GM12872 (cell line): ENCODE results near the gene GARIN3.

Experiments used
- TF ChIP-seq, protein P1 (sequence below): IDR thresholded peaks from 3 replicates; pipeline ENCODE4 v1.5.1; 2011; ENCODE audit warnings: low read depth, mild to moderate bottlenecking, low read length, moderate library complexity; ENCODE audit not compliant: insufficient read depth

The GARIN3 gene

DNA sequence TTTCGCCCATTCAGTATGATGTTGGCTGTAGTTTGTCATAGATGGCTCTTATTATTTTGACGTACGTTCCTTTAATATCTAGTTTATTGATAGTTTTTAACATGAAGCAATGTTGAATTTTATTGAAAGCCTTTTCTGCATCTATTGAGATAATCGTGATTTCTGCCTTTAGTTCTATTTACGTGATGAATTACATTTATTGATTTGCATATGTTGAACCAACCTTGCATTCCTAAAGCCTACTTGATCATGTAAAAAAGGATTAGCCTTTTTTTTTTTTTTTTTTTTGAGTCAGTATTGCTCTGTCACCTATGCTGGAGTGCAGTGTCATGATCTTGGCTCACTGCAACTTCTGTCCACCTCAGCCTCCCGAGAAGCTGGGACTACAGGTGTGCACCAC, 39.6 kb upstream of the GARIN3 start:
- TF ChIP-seq, protein P1, sequence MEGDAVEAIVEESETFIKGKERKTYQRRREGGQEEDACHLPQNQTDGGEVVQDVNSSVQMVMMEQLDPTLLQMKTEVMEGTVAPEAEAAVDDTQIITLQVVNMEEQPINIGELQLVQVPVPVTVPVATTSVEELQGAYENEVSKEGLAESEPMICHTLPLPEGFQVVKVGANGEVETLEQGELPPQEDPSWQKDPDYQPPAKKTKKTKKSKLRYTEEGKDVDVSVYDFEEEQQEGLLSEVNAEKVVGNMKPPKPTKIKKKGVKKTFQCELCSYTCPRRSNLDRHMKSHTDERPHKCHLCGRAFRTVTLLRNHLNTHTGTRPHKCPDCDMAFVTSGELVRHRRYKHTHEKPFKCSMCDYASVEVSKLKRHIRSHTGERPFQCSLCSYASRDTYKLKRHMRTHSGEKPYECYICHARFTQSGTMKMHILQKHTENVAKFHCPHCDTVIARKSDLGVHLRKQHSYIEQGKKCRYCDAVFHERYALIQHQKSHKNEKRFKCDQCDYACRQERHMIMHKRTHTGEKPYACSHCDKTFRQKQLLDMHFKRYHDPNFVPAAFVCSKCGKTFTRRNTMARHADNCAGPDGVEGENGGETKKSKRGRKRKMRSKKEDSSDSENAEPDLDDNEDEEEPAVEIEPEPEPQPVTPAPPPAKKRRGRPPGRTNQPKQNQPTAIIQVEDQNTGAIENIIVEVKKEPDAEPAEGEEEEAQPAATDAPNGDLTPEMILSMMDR: no peak

DNA sequence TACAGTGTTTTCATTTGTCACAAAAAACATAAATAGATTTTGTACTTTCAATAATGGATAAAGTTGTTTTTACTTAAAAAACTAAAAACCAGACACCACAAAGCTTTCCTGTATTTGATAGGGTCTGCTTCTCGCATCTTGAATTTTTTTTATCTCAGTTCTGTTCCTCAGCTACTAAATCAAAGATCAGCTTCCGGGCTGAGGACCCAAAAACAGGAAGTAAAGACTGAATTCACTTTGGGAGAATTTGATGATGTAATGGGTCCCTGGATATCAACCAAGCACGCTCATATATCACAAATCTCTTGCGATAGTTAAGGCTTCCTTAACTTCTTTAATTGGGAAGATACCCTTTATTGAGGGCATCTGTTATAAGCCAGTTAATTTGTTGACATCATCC, 38.7 kb upstream of the GARIN3 start:
- TF ChIP-seq, protein P1: no peak

DNA sequence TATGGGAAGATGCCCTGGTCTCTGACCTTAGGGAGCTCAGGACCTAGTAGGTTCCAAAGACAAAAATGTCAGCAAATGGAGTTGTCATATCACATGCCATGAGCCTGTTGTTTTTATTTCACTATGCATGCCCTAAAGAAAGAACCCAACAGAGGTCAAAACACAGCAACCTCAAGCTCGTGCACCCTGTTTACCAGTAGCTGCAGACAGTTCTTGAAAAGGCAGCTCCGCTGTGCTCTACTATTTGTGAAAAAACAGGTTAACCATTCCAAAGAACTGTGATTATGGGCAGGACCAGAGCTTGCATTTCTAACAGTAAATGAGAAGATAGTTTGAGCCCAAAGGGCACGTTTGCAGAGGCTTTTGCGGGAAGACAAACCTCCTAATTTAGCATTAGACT, 37.4 kb upstream of the GARIN3 start:
- TF ChIP-seq, protein P1: no peak

DNA sequence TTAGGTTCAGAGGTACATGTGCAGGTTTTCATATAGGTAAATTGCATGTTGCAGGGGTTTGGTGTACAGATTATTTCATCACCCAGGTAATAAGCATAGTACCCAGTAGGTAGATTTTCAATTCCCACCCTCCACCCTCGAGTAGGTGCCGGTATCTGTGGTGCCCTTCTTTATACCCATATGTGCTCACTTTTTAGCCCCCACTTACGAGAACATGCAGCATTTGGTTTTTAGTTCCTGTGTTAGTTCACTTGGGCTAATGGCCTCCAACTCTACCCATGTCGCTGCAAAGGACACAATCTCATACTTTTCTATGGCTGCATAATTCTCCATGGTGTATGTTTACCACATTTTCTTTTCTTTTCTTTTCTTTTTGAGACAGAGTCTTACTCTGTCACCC, 35.8 kb upstream of the GARIN3 start:
- TF ChIP-seq, protein P1: no peak

DNA sequence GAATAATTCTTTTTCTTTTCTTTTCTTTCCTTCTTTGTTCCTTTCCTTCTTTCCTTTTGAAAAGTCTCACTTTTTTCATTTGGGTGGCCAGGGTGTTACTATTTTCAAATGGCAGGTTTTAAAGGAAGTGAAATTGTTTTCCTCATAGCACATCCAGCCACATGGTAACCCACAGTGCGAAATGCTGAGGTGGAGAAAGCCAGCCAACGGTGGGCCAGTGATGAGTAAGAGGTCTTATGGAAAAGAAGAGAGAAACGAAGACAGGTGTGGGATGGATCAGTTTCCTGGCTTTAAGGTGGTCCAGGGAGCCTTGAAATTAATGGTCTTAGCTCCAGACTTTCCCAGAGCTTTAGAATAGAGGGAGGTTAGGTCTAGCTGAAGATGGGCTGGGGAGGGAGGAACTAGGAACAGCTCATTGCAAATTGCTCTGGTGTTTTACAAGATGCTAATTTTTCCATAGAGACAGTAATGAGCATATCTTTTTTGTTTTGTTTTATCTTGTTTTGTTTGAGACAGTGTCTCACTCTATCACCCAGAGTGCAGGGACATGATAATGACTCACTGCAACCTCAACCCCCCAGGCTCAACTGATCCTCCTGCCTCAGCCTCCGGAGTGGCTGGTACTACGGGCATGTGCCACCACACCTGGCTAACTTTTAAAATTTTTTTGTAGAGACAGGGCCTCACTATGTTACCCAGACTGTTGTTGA, 32.4 kb upstream of the GARIN3 start:
- TF ChIP-seq, protein P1: no peak

DNA sequence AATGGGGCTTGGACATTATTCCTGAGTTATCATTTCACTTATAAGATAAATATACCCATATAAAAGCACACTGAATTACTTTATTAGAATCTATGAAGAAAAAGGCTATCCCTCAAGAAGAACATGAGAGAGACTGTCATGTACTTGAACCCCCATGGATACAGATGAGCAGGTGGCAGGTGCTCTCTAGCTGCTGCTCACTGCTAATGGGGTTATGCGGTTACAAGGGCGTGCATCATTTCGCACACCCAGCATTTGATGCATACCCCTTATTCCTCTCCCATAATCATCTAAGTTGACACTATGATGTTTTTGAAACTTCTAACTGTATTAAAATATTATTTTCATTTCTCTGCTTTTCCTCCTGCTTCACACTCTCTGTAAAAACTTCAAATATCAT, 31.0 kb upstream of the GARIN3 start:
- TF ChIP-seq, protein P1: no peak

DNA sequence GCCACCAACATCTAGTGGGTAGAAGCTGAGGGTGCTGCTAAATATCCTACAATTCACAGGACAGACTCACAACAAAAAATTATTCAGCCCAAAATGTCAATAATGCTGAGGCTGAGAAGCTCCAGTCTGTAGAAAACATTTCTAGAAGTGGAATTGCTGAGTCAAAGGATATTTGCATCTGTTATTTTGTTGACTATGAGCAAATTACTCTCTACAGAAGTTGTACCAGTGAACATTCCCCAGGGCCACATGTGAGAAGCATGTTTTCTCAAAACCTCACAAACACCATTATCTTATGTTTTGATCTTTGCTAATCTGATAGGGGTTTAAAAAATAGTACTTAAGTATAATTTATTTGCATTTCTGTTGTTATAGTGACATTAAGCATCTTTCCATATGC, 30.0 kb upstream of the GARIN3 start:
- TF ChIP-seq, protein P1: no peak
